B cell (primary cell): Measurements from ENCODE around the gene PRELID1. TPM values are rescaled to one million over a fixed set of nuclear protein-coding genes. Genes with fewer than 3 reads are reported as not detected.

ENCODE experiments used
- ATAC-seq: fragments of 200-7000 bp; cut with Tn5 transposase; one replicate; pipeline ENCODE4 v1.10.0; 2021; ENCODE audit warnings: low read depth, mild to moderate bottlenecking, moderate number of reproducible peaks, moderate library complexity
- CTCF ChIA-PET: fragments of 350-600 bp; sonication (Branson Sonifier 250); formaldehyde crosslinking; loops from one replicate; lab custom pipeline; 2021; ENCODE audit warnings: antibody characterized with exemption, inconsistent platforms; lab: Charles Lee
- POLR2A ChIA-PET: fragments of 350-600 bp; sonication (Branson Sonifier 250); formaldehyde crosslinking; loops from one replicate; lab custom pipeline; 2021; ENCODE audit warnings: antibody characterized with exemption; lab: Charles Lee
- DNase-seq: peaks from one replicate; pipeline ENCODE4 v3.0.0; 2013
- H2AFZ ChIP-seq: 2 replicates; pipeline ENCODE4 v1.6.1; 2012; ENCODE audit warnings: mild to moderate bottlenecking, low read depth, low read length; ENCODE audit not compliant: insufficient read depth, poor library complexity, severe bottlenecking
- H3K27ac ChIP-seq, 2 donors: 1 replicate in 1 of 2; 2 replicates in 1 of 2; pipeline ENCODE4 v1.5.1; 2012 to 2013; ENCODE audit warnings: low read length in 2 of 2, mild to moderate bottlenecking in 2 of 2, moderate library complexity in 1 of 2
- H3K27me3 ChIP-seq, 4 experiments: fragments of 200-600 bp in 1 of 4; sonication (generic) in 1 of 4; replicated peaks in 1 of 4; 1 replicate in 2 of 4; 2 replicates in 2 of 4; pipeline versions ENCODE4 v1.6.1 to v1.7.0; 2013 to 2016; ENCODE audit warnings: low read length in 3 of 4, mild to moderate bottlenecking in 2 of 4, mixed read lengths in 1 of 4, moderate library complexity in 1 of 4; ENCODE audit not compliant: insufficient read depth in 4 of 4, control insufficient read depth in 3 of 4; ENCODE audit errors: control extremely low read depth in 1 of 4
- H3K36me3 ChIP-seq, 2 experiments: replicated peaks in 1 of 2; 1 replicate in 1 of 2; 2 replicates in 1 of 2; pipeline versions ENCODE4 v1.6.1 to v1.7.1; 2013; ENCODE audit warnings: low read length in 1 of 2; ENCODE audit not compliant: insufficient read depth in 2 of 2, control insufficient read depth in 1 of 2; ENCODE audit errors: control extremely low read depth in 1 of 2, extremely low read depth in 1 of 2
- H3K4me1 ChIP-seq, 2 donors: fragments of 200-600 bp in 1 of 2; sonication (generic) in 1 of 2; 1 replicate in 1 of 2; 2 replicates in 1 of 2; pipeline versions ENCODE4 v1.5.1 to v1.6.1; 2013 to 2017; ENCODE audit warnings: low read length in 2 of 2; ENCODE audit not compliant: control insufficient read depth in 2 of 2, insufficient read depth in 2 of 2
- H3K4me2 ChIP-seq: replicated peaks from 2 replicates; pipeline ENCODE3; 2012; ENCODE audit warnings: mild to moderate bottlenecking, low read depth, low read length; ENCODE audit not compliant: poor library complexity, severe bottlenecking
- H3K4me3 ChIP-seq, 5 experiments: fragments of 200-600 bp in 1 of 5; sonication (generic) in 1 of 5; 1 replicate in 3 of 5; 2 replicates in 2 of 5; pipeline versions ENCODE4 v1.5.1 to v1.7.0; 2011 to 2016; ENCODE audit warnings: low read length in 4 of 5, mild to moderate bottlenecking in 4 of 5, low read depth in 2 of 5, control low read depth in 1 of 5, moderate library complexity in 1 of 5; ENCODE audit not compliant: insufficient read depth in 1 of 5; ENCODE audit errors: control extremely low read depth in 1 of 5, extremely low read depth in 1 of 5
- H3K79me2 ChIP-seq: fragments of 200-600 bp; sonication (generic); one replicate; pipeline ENCODE4 v1.6.0; 2016; ENCODE audit warnings: low read length; ENCODE audit not compliant: control insufficient read depth, insufficient read depth
- H3K9ac ChIP-seq: fragments of 200-600 bp; sonication (generic); 2 replicates; pipeline ENCODE4 v1.6.1; 2017; ENCODE audit warnings: mild to moderate bottlenecking, low read length, moderate library complexity
- H3K9me3 ChIP-seq, 3 donors: one replicate each; pipeline versions ENCODE4 v1.6.1 to v1.7.1; 2013; ENCODE audit warnings: low read length in 2 of 3; ENCODE audit not compliant: control insufficient read depth in 2 of 3, insufficient read depth in 1 of 3; ENCODE audit errors: control extremely low read depth in 1 of 3
- H4K20me1 ChIP-seq: 2 replicates; pipeline ENCODE4 v1.6.0; 2012; ENCODE audit warnings: mild to moderate bottlenecking, low read length; ENCODE audit not compliant: insufficient read depth, control insufficient read depth, poor library complexity, severe bottlenecking
- H3K27ac Mint-ChIP-seq: one replicate; pipeline ENCODE4 v1.8.0; 2021; ENCODE audit warnings: mixed read lengths
- H3K27me3 Mint-ChIP-seq: one replicate; pipeline ENCODE4 v1.8.0; 2021; ENCODE audit warnings: mixed read lengths
- H3K4me1 Mint-ChIP-seq: one replicate; pipeline ENCODE4 v1.8.0; 2021; ENCODE audit warnings: mixed read lengths
- H3K4me3 Mint-ChIP-seq: one replicate; pipeline ENCODE4 v1.8.0; 2021; ENCODE audit warnings: mixed read lengths
- H3K9me3 Mint-ChIP-seq: one replicate; pipeline ENCODE4 v1.8.0; 2022; ENCODE audit warnings: mixed read lengths; ENCODE audit not compliant: insufficient read depth
- EZH2 ChIP-seq: IDR thresholded peaks from 2 replicates; pipeline ENCODE4 v1.6.1; 2012; ENCODE audit warnings: borderline replicate concordance, low read depth, mild to moderate bottlenecking, moderate library complexity, low read length; ENCODE audit not compliant: insufficient read depth, poor library complexity, severe bottlenecking
- WGBS: methylation state at CpG from one replicate; pipeline ENCODE4 v1.1.5; 2013; ENCODE audit warnings: missing lambda C conversion rate; ENCODE audit not compliant: insufficient coverage; 5-methylcytosine and 5-hydroxymethylcytosine counted together
- intact Hi-C: fragments of 100-400 bp; cut with micrococcal nuclease; formaldehyde crosslinking; loops from one replicate; pipeline ENCODE4 v1.10.0; 2022
- polyA plus RNA-seq: library from polyadenylated mRNA; depleted of rRNA; stranded (reverse); fragments of >200 nt; gene quantifications from 2 replicates; pipeline ENCODE4 v1.2.3, GENCODE V29; 2012
- total RNA-seq, 2 donors: library from RNA; stranded (reverse); fragments of 120-200 nt in 1 of 2; gene quantifications; 1 replicate in 1 of 2; 2 replicates in 1 of 2; pipeline versions ENCODE4 v1.2.3 to v1.2.4, GENCODE V29; 2013 to 2022
- TF ChIP-seq, protein P1 (sequence below): fragments of 200-600 bp; IDR thresholded peaks from one replicate; pipeline ENCODE4 v1.8.0; 2022; ENCODE audit warnings: antibody characterized with exemption, mild to moderate bottlenecking

The PRELID1 gene
- total and polyA plus RNA-seq, 2 donors (not counting 1 experiment from before 2014, with no cell fraction given), result 71.7 to 86.8 TPM

DNA sequence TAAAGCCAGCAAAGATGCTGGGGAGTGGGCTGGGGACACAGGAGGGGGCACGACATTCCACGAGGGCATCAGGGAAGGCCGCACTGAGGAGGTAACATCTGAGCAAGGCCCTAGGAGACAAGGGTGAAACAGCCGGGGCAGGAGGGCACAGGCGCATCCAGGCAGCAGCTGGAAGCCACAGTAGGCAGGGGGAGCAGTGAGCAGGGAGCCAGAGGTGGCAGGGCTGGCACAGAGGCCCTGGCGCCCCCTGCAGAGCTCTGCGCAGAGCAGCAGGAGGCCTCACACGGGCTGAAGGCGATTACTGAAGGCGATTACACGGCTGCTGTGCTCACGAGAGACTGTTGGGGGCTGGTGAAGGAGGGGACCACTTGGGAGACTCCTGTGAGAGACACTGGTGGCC, 32.5 kb downstream of the PRELID1 start:
- peak; percentile 34 for ATAC-seq
- Histone ChIP-seq H3K9ac (no peak overlapping the region), H2AFZ (no peak overlapping the region), H3K36me3 (peaks cover 0 to 85% of the 10 kb centered on the region in 2 experiments), H3K27ac (no peak overlapping the region), H3K4me2 (no peak overlapping the region), H3K4me3 (no peak overlapping the region), H3K4me1 (peaks cover 11 to 20% of the 10 kb centered on the region in 2 donors), H3K79me2 (peaks cover 39% of the 10 kb centered on the region), H3K27me3 (no peaks in the 10 kb centered on the region), H4K20me1 (peaks cover 42% of the 10 kb centered on the region), H3K9me3 (no peaks in the 10 kb centered on the region)
- Mint-ChIP-seq H3K27ac (no peak overlapping the region), H3K4me1 (peaks cover 20% of the 10 kb centered on the region), H3K4me3 (no peak overlapping the region), H3K9me3 (no peaks in the 10 kb centered on the region), H3K27me3 (no peaks in the 10 kb centered on the region)
- WGBS, result 65% methylated on average over 12 of the region's 12 CpGs
- DNase-seq, result no peak
- CTCF ChIA-PET, result interaction anchor here (1.1 to 1.6 kb wide), 4 partner anchors 18 to 224 kb away, joined by 3 to 5 read pairs (median 4); no protein-coding TSS in a partner anchor
- TF ChIP-seq EZH2, result no peak
- TF ChIP-seq, protein P1, sequence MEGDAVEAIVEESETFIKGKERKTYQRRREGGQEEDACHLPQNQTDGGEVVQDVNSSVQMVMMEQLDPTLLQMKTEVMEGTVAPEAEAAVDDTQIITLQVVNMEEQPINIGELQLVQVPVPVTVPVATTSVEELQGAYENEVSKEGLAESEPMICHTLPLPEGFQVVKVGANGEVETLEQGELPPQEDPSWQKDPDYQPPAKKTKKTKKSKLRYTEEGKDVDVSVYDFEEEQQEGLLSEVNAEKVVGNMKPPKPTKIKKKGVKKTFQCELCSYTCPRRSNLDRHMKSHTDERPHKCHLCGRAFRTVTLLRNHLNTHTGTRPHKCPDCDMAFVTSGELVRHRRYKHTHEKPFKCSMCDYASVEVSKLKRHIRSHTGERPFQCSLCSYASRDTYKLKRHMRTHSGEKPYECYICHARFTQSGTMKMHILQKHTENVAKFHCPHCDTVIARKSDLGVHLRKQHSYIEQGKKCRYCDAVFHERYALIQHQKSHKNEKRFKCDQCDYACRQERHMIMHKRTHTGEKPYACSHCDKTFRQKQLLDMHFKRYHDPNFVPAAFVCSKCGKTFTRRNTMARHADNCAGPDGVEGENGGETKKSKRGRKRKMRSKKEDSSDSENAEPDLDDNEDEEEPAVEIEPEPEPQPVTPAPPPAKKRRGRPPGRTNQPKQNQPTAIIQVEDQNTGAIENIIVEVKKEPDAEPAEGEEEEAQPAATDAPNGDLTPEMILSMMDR, result peak; percentile 25
- POLR2A ChIA-PET, result no interaction called here
- intact Hi-C loops, result no loop called here

DNA sequence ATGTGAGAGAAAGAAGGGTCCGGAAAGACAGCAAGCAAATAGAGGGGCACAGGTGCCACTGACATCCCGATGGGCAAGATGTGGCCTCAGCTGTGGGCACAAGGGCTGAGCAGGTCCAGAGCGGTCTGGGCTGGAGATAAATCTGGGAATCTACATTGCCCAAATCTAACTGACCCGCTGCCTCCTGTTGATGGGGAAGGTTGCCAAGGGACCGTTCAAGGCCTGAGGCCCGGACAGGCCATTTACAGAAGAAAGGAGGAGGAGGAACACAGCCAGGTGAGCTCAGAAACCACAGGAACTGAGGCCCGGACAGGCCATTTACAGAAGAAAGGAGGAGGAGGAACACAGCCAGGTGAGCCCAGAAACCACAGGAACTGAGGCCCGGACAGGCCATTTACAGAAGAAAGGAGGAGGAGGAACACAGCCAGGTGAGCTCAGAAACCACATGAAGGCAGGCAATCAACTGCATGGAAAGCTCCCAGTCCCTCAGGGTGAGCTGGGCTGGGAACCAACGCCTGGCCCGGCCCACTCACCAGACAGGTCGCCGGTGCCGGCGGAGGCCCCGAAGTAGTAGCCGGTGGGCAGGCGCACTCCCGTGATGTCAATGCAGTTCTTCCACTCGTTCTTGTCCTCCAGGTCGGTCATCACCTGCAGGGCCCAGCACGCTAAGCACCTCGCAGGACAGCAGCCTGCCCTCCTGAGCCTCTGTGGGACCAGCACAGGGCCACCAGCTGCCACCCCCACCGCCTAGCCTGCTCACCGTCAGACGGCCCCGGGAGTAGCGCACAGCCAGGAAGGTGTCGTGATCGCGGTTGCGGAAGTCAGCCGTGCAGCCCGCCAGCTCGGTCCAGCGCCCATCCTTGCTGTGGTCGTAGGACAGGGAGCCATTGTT, 33.2 kb downstream of the PRELID1 start:
- ChIA-PET CTCF (interaction anchor here (1.1 to 1.6 kb wide), 3 partner anchors 34 to 225 kb away, joined by 3 to 5 read pairs (median 3); no protein-coding TSS in a partner anchor), POLR2A (no interaction called here)
- Mint-ChIP-seq H3K27me3 (no peaks in the 10 kb centered on the region), H3K9me3 (no peaks in the 10 kb centered on the region), H3K27ac (no peak overlapping the region), H3K4me1 (peaks cover 13% of the 10 kb centered on the region), H3K4me3 (no peak overlapping the region)
- no peak for ATAC-seq
- Histone ChIP-seq H3K4me3 (no peak overlapping the region), H3K4me2 (no peak overlapping the region), H3K9ac (no peak overlapping the region), H3K36me3 (peaks cover 0 to 86% of the 10 kb centered on the region in 2 experiments), H4K20me1 (peaks cover 46% of the 10 kb centered on the region), H3K9me3 (no peaks in the 10 kb centered on the region), H2AFZ (no peak overlapping the region), H3K27ac (no peak overlapping the region), H3K4me1 (peaks cover 4 to 12% of the 10 kb centered on the region in 2 donors), H3K79me2 (peaks cover 46% of the 10 kb centered on the region), H3K27me3 (no peaks in the 10 kb centered on the region)
- DNase-seq, result no peak
- 96% methylated on average over 32 of the region's 36 CpGs for WGBS
- no peak for TF ChIP-seq EZH2
- TF ChIP-seq, protein P1, result no peak
- intact Hi-C loops, result no loop called here
